Measurements from ENCODE around the gene JADE1.

JADE1 gene

GRCh38 chr4:128877934-128878333 lies 68.4 kb downstream of the JADE1 start:
- Histone ChIP-seq H3K4me3 (ENCODE audit: insufficient read depth in 1 of 2, low read depth in 1 of 2, low read length in 2 of 2) (no peak overlapping the region), H3K23ac (ENCODE audit: low read length in 2 of 2) (no peak overlapping the region), H3K36me3 (ENCODE audit: control insufficient read depth in 1 of 2, insufficient read depth in 2 of 2, low read depth in 1 of 2, low read length in 2 of 2) (peaks cover under 1 to 31% of the 10 kb centered on the region in 2 experiments), H2AFZ (ENCODE audit: low read depth, low read length) (no peak overlapping the region), H3K27me3 (ENCODE audit: control insufficient read depth in 1 of 2, insufficient read depth in 1 of 2, low read length in 2 of 2) (no peaks in the 10 kb centered on the region), H3K79me1 (replicated peaks; ENCODE audit: low read length, poor library complexity, severe bottlenecking) (peaks cover 2% of the 10 kb centered on the region), H3K18ac (ENCODE audit: low read depth in 1 of 2, low read length in 2 of 2) (no peak overlapping the region), H4K91ac (ENCODE audit: low read length) (no peak overlapping the region), H4K8ac (ENCODE audit: low read length) (no peak overlapping the region), H2AK5ac (ENCODE audit: low read length, severe bottlenecking) (no peak overlapping the region), H2BK120ac (ENCODE audit: low read depth, low read length) (no peak overlapping the region), H2BK15ac (ENCODE audit: low read depth, poor library complexity, severe bottlenecking) (no peak overlapping the region), H3K14ac (ENCODE audit: low read length in 2 of 2) (no peak overlapping the region), H3K4me1 (ENCODE audit: control insufficient read depth, insufficient read depth, low read depth, low read length) (no peaks in the 10 kb centered on the region), H3K4ac (ENCODE audit: low read depth in 1 of 2, low read length in 2 of 2) (no peak overlapping the region), H3K9me3 (ENCODE audit: control insufficient read depth, low read length) (no peaks in the 10 kb centered on the region), H2BK5ac (ENCODE audit: low read depth, low read length, poor library complexity, severe bottlenecking) (no peak overlapping the region), H3K4me2 (ENCODE audit: low read length, poor library complexity, severe bottlenecking) (no peak overlapping the region), H2BK12ac (ENCODE audit: low read length in 2 of 2) (no peak overlapping the region), H3K9ac (ENCODE audit: low read length) (no peak overlapping the region), H3K27ac (ENCODE audit: low read length, poor library complexity, severe bottlenecking) (no peak overlapping the region)
- DNase-seq: no peak
- WGBS: no CpG with 5 or more reads among the region's 4 CpGs

- H3K4me3 ChIP-seq (ENCODE audit: insufficient read depth in 1 of 2, low read depth in 1 of 2, low read length in 2 of 2): no peak overlapping the region
- no peak overlapping the region for H3K23ac ChIP-seq (ENCODE audit: low read length in 2 of 2)
- no peaks in the 10 kb centered on the region for H3K27me3 ChIP-seq (ENCODE audit: control insufficient read depth in 1 of 2, insufficient read depth in 1 of 2, low read length in 2 of 2)
- no peak overlapping the region for H3K27ac ChIP-seq (ENCODE audit: low read length, poor library complexity, severe bottlenecking)
- H4K8ac ChIP-seq (ENCODE audit: low read length): no peak overlapping the region
- no peaks in the 10 kb centered on the region for H3K4me1 ChIP-seq (ENCODE audit: control insufficient read depth, insufficient read depth, low read depth, low read length)
- DNase-seq: no peak
- H4K91ac ChIP-seq (ENCODE audit: low read length): no peak overlapping the region
- H2BK5ac ChIP-seq (ENCODE audit: low read depth, low read length, poor library complexity, severe bottlenecking): no peak overlapping the region
- no peaks in the 10 kb centered on the region for H3K9me3 ChIP-seq (ENCODE audit: control insufficient read depth, low read length)
- no peak overlapping the region for H2BK120ac ChIP-seq (ENCODE audit: low read depth, low read length)
- no peak overlapping the region for H2BK15ac ChIP-seq (ENCODE audit: low read depth, poor library complexity, severe bottlenecking)
- H3K18ac ChIP-seq (ENCODE audit: low read depth in 1 of 2, low read length in 2 of 2): no peak overlapping the region
- no peak overlapping the region for H3K4ac ChIP-seq (ENCODE audit: low read depth in 1 of 2, low read length in 2 of 2)
- 100% methylated on average over 1 of the region's 2 CpGs for WGBS
- no peak overlapping the region for H2AK5ac ChIP-seq (ENCODE audit: low read length, severe bottlenecking)
- H3K36me3 ChIP-seq (ENCODE audit: control insufficient read depth in 1 of 2, insufficient read depth in 2 of 2, low read depth in 1 of 2, low read length in 2 of 2): peaks cover 0 to 18% of the 10 kb centered on the region in 2 experiments
- H3K79me1 ChIP-seq (replicated peaks; ENCODE audit: low read length, poor library complexity, severe bottlenecking): peaks cover 2% of the 10 kb centered on the region
- no peak overlapping the region for H2AFZ ChIP-seq (ENCODE audit: low read depth, low read length)
- no peak overlapping the region for H2BK12ac ChIP-seq (ENCODE audit: low read length in 2 of 2)
- H3K9ac ChIP-seq (ENCODE audit: low read length): no peak overlapping the region
- no peak overlapping the region for H3K14ac ChIP-seq (ENCODE audit: low read length in 2 of 2)
- no peak overlapping the region for H3K4me2 ChIP-seq (ENCODE audit: low read length, poor library complexity, severe bottlenecking)
Observed at GRCh38 chr4:128879283-128879682, 69.8 kb downstream of the JADE1 start.

- no peak overlapping the region for H3K9ac ChIP-seq (ENCODE audit: low read length)
- H4K8ac ChIP-seq (ENCODE audit: low read length): no peak overlapping the region
- no peaks in the 10 kb centered on the region for H3K27me3 ChIP-seq (ENCODE audit: control insufficient read depth in 1 of 2, insufficient read depth in 1 of 2, low read length in 2 of 2)
- H3K27ac ChIP-seq (ENCODE audit: low read length, poor library complexity, severe bottlenecking): no peak overlapping the region
- H3K4me1 ChIP-seq (ENCODE audit: control insufficient read depth, insufficient read depth, low read depth, low read length): no peaks in the 10 kb centered on the region
- no peak overlapping the region for H4K91ac ChIP-seq (ENCODE audit: low read length)
- H3K23ac ChIP-seq (ENCODE audit: low read length in 2 of 2): no peak overlapping the region
- DNase-seq: no peak
- no peak overlapping the region for H2BK12ac ChIP-seq (ENCODE audit: low read length in 2 of 2)
- no peak overlapping the region for H2AFZ ChIP-seq (ENCODE audit: low read depth, low read length)
- no peak overlapping the region for H2AK5ac ChIP-seq (ENCODE audit: low read length, severe bottlenecking)
- peaks cover 0 to 13% of the 10 kb centered on the region in 2 experiments for H3K36me3 ChIP-seq (ENCODE audit: control insufficient read depth in 1 of 2, insufficient read depth in 2 of 2, low read depth in 1 of 2, low read length in 2 of 2)
- no peaks in the 10 kb centered on the region for H3K9me3 ChIP-seq (ENCODE audit: control insufficient read depth, low read length)
- H3K79me1 ChIP-seq (replicated peaks; ENCODE audit: low read length, poor library complexity, severe bottlenecking): peaks cover 2% of the 10 kb centered on the region
- H3K4ac ChIP-seq (ENCODE audit: low read depth in 1 of 2, low read length in 2 of 2): no peak overlapping the region
- H3K18ac ChIP-seq (ENCODE audit: low read depth in 1 of 2, low read length in 2 of 2): no peak overlapping the region
- no peak overlapping the region for H2BK120ac ChIP-seq (ENCODE audit: low read depth, low read length)
- 100% methylated on average over 1 of the region's 2 CpGs for WGBS
- no peak overlapping the region for H3K4me2 ChIP-seq (ENCODE audit: low read length, poor library complexity, severe bottlenecking)
- H3K14ac ChIP-seq (ENCODE audit: low read length in 2 of 2): no peak overlapping the region
- no peak overlapping the region for H2BK5ac ChIP-seq (ENCODE audit: low read depth, low read length, poor library complexity, severe bottlenecking)
- H3K4me3 ChIP-seq (ENCODE audit: insufficient read depth in 1 of 2, low read depth in 1 of 2, low read length in 2 of 2): no peak overlapping the region
- no peak overlapping the region for H2BK15ac ChIP-seq (ENCODE audit: low read depth, poor library complexity, severe bottlenecking)
Observed at GRCh38 chr4:128879971-128880370, 70.5 kb downstream of the JADE1 start.

GRCh38 chr4:128880662-128881061 lies 71.2 kb downstream of the JADE1 start:
- 72% methylated on average over 4 of the region's 4 CpGs for WGBS
- Histone ChIP-seq H2AK5ac (ENCODE audit: low read length, severe bottlenecking) (no peak overlapping the region), H3K9ac (ENCODE audit: low read length) (no peak overlapping the region), H2BK5ac (ENCODE audit: low read depth, low read length, poor library complexity, severe bottlenecking) (no peak overlapping the region), H2BK120ac (ENCODE audit: low read depth, low read length) (no peak overlapping the region), H2BK15ac (ENCODE audit: low read depth, poor library complexity, severe bottlenecking) (no peak overlapping the region), H2AFZ (ENCODE audit: low read depth, low read length) (no peak overlapping the region), H3K27ac (ENCODE audit: low read length, poor library complexity, severe bottlenecking) (no peak overlapping the region), H3K23ac (ENCODE audit: low read length in 2 of 2) (no peak overlapping the region), H2BK12ac (ENCODE audit: low read length in 2 of 2) (no peak overlapping the region), H3K79me1 (replicated peaks; ENCODE audit: low read length, poor library complexity, severe bottlenecking) (peaks cover 2% of the 10 kb centered on the region), H3K18ac (ENCODE audit: low read depth in 1 of 2, low read length in 2 of 2) (no peak overlapping the region), H3K4ac (ENCODE audit: low read depth in 1 of 2, low read length in 2 of 2) (no peak overlapping the region), H3K36me3 (ENCODE audit: control insufficient read depth in 1 of 2, insufficient read depth in 2 of 2, low read depth in 1 of 2, low read length in 2 of 2) (peaks cover 0 to 7% of the 10 kb centered on the region in 2 experiments), H3K4me2 (ENCODE audit: low read length, poor library complexity, severe bottlenecking) (no peak overlapping the region), H4K8ac (ENCODE audit: low read length) (no peak overlapping the region), H3K27me3 (ENCODE audit: control insufficient read depth in 1 of 2, insufficient read depth in 1 of 2, low read length in 2 of 2) (no peaks in the 10 kb centered on the region), H3K9me3 (ENCODE audit: control insufficient read depth, low read length) (no peaks in the 10 kb centered on the region), H4K91ac (ENCODE audit: low read length) (no peak overlapping the region), H3K4me3 (ENCODE audit: insufficient read depth in 1 of 2, low read depth in 1 of 2, low read length in 2 of 2) (no peak overlapping the region), H3K4me1 (ENCODE audit: control insufficient read depth, insufficient read depth, low read depth, low read length) (no peaks in the 10 kb centered on the region), H3K14ac (ENCODE audit: low read length in 2 of 2) (no peak overlapping the region)
- no peak for DNase-seq
